ENCODE data around the gene CLASP2.
"Not testable (repeated sequence)": the region's sequence is repeated elsewhere in the genome, so short reads cannot be mapped to it uniquely, and the experiment has no call there.

Gene CLASP2

DNA sequence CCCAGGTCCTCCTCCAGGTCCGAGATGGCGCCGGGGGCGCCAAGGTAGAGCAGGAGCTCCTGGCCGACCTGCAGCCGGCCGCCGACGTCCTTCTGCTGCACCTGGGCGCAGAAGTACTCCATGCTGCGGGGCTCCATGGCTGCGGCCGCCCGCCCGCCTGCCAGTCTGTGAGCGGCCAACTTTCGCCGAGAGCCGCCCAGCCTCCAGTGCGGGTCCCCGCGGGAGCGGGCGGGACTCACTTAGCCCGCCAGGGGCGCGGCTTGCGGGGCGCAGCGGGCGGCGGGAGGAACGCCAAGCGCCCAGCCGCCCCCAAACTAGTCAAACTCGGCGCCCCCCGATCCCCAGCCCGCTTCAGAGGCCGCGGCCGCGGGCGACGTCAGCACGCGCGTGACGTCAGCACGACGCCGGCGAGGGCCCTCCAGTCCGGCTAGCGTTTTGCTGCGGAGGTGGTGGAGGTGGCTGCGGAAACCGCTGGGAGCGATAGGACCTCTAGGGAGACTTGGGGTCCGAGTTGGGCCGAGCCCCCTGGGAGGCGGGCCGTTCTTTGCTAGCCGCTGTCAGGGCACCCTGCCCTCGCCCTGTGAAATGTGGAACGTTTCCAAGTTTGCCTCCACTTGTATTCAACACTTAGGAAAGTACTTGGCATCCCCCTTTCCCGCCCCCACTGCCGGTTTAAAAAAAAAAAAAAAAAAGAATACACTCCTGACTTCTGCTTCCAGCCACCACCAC is at the start of gene CLASP2:
TSS of gene CLASP2 (minus strand) at position 389 of the 729 bp plus-strand sequence. CDS start at position 137, 252 bp downstream.
- DNase-seq, result peak; percentile 93

DNA sequence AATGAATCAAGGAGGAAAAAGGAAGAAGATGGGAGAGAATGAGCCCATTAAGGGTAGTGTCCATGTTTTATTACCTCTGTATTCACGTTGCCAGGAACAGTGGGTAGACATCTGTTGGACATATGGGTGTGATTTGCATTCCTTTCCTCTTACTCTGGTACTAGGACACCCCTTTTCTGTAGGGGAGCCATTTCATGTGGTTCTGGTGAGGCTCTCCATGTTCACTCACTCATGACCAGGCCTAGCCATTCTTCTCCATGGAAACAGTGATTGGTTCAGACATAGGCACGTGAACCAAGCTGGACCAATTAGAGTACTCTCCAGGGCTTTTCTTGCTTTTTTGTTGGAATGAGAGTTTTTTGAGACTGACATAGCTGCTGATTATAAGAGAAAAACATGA is 40.8 kb upstream of the CLASP2 start:
- no peak for DNase-seq

DNA sequence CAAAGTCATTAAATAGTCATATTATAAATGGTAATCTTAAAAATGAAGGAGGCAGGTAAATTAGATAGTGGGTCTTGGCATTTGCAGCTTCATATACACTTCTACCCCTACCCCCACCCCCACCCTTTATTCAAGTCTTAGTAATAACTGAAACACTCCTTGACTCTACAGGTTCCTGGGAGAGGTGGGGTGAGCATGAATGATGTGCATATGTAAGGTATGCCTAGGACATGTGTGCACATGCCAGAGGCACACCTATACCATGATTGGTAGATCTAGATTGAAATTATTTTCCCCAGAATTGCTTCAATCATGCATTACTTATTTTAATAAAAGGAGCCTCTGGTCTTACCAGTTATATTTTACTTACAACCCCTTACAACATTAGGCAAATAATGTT is 40.2 kb upstream of the CLASP2 start:
- no peak for DNase-seq

DNA sequence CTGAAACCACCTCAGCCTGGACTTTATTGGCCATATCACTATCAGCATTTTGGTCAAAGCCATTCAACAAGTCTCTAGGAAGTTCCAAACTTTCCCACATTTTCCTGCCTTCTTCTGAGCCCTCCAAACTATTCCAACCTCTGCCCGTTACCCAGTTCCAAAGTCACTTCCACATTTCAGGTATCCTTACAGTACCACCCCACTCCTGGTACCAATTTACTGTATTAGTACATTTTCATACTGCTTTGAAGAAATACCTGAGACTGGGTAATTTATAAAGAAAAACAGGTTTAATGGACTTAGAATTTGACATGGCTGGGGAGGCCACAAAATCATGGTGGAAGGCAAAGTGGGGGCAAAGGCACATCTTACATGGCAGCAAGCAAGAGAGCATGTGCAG is 36.3 kb upstream of the CLASP2 start:
- DNase-seq, result not testable (repeated sequence)

DNA sequence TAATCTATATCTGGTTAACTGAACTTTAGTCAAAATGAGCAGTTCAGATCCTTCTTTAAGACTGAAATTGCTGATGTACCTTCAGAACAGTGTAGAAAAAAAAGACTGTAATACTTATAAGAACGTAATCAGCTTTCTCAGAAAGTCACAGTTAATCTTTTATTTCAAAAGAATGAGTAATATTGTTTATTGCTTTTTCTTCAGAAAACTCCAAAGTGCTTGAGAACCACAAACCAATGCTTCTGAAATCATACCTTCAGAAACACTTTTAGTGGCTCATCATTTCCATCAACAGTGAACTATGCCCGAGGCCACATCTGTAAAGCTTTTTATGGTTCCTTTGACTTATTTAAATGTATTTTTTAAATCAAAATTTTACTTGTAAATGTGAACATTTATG is 33.3 kb upstream of the CLASP2 start:
- no peak for DNase-seq

DNA sequence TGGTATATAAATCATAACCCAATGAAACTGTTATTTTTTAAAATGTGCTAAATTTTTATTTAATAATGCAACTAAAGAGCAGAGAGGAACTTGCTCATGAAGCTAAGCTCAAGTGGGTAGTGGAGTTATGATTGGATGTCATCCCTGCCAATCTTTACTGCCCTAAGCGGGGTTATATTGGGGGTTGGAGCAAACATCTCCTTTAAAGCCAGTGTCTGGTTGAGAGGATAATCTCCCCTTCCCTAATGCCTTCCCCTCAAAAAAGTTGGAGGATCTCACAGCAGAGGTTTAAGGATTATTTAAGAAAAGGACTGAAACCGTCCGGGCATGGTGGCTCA is 32.1 kb upstream of the CLASP2 start:
- DNase-seq, result no peak

DNA sequence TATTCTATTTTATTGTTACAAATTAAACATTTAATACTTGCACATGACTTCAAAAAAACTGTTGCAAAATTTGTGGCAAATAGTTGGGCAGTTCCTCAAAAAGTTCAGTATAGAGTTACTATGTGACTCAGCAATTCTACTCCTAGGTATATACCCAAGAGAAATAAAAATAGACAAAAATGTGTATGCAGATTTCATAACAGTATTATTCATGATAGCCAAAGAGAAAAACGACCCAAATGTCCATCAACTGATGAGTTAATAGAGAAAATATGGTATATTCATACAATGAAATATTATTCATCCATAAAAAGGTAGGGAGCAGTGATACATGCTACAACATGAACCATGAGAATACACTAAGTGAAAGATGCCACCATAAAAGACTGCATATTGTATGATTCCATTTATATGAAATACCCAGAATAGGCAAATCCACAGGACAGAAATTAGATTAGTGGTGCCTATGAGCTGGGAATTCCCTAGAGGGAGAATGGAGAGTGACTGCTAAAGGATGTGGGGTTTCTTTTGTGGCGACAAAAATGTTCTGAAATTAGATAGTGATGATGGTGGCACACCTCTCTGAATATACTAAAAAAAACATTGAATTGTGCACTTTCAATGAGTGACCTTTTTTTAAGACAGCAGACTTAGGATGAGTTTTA is 31.6 kb upstream of the CLASP2 start:
- peak; percentile 52 for DNase-seq

DNA sequence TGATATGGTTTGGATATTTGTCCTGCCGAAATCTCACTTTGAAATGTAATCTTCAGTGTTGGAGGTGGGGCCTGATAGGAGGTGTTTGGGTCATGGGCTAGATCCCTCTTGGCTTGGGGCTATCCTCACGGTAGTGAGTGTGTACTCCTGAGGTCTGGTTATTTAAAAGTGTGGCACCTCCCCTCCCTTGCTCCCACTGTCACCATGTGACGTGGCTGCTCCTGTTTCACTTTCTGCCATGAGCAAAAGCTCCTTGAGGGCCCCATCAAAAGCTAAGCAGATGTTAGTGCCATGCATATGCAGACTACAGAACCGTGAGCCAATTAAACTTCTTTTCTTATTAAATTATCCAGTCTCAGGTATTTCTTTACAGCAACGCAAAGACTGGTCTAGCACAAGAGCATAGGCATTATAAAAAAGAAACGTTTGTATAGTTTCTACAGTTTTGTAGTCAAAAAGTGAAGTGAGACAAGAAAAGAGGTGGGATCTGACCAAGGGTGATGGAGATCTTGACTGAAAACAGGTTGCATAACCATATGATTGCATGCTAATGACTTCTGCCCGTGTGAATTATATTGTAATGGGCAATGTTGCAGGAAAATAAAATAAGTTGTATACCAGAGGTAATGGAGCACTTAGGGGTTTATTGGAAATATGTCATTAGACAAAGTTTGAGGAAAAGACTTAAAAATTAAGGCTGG is 28.5 kb upstream of the CLASP2 start:
- peak; percentile 45 for DNase-seq

DNA sequence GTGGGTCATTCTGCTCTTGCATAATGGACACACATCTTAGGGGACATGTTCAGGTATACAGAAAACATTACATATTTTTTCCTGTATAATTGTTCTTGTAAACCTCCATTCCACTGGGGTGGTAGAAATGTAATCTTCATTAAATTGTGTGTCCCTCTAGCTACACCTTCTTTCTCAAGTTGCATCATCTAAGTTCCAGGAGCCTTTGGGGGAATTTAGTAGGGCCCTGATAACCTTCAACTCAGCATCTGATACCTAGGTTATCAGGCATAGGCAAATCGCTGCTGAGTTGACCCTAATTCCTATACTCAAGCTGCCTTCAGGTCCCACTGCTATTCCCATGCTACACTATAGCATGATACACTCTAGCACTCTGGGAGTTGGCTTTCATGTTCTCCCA is 19.1 kb upstream of the CLASP2 start:
- no peak for DNase-seq

DNA sequence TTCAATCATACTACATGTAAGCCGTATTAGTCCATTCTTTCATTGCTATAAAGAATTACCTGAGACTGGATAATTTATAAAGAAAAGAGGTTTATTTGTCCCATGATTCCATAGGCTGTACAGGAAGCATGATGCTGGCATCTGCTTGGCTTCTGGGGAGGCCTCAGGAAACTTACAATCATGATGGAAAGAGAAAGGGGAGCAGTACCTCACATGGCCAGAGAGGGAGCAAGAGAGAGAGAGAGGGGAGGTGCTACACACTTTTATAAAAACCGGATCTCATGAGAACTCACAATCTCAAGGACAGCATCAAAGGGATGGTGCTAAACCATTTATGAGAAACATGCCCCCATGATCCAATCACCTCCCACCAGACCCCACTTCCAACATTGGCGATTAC is 14.3 kb upstream of the CLASP2 start:
- no peak for DNase-seq

DNA sequence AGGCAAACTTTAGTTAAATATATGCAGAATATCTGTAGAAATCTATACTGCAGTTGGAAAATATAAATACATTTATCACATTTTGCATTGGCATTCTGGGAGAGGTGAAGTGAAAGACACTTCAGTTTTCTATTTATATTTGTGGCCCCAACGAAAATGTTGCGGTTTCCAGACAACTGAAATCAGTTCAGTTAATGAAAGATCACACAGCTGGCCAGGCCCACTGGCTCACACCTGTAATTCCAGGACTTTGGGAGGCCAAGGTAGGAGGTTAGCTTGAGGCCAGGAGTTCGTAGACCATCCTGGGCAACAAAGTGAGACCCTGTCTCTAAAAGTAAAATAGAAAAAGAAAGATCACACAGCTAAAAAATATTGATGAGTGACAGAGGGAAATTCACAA is 11.9 kb upstream of the CLASP2 start:
- no peak for DNase-seq

DNA sequence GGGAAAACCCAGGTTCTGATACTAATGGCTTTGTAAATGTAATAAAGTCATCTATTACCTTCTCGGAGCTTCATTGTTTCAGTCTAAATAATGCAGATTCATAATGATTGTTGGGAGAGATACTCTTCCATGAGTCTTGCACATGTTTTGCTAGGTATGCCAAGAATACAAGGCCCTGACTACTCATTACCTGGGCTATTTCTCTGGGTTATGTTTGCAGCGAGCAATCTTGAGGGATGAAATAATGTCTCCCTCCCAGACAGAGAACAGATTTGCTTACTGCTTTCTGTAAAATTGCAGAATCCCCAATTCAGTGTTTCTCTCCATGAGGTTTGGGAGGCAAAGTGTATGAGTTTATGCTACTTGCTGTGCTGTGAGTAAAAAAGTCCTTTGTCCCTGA is 6.2 kb upstream of the CLASP2 start:
- no peak for DNase-seq

DNA sequence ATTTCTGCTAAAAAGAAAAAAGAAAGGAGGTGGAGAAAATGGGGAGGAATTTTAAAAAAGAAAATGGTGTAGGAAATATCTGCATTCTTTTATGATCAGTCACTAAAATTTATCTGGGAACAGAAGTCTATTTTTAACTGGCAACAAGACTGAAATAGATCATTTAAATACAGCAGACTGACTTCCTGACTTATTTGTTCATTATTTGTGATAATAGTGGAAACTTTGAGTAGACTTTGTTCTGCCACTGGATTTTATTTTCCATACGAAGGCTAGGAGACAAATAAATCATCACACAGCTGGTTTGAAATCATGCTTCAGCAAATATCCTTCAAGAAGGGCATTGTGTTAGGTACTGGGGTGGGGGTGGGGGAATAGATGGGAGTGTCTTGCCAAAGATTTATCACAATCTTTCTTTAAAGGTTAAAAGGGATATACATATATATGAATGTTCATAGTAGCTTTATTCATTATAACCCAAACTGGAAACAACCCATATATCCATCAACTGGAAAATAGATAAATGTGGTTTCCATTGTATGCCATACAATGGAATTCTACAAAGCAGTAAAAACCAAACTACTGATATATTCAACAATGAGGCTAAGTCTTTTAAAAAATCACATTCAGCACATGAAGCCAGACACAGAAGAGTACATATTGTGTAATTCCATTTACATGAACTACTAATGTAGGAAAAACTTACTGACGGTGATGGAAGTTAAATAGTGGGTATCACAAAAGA is 4.7 kb upstream of the CLASP2 start:
- no peak for DNase-seq

DNA sequence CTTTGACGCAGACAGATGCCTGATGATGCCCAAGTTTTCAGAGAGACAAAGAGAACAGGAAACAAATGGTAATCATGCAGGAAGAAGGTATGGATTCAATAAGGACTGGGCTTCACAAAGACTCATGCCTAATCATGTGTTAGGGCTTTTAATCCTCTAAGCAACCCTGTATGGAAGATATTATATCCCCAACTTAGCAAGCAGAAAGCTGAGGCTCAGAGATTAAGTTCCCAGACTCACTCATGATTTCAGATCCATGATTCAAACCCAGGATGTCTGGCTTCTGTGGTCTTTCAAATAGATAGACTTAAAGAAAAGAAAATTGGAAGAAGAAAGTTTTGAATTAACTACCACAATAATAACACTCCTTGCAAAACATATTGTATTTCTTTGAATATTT is 4.1 kb upstream of the CLASP2 start:
- no peak for DNase-seq

DNA sequence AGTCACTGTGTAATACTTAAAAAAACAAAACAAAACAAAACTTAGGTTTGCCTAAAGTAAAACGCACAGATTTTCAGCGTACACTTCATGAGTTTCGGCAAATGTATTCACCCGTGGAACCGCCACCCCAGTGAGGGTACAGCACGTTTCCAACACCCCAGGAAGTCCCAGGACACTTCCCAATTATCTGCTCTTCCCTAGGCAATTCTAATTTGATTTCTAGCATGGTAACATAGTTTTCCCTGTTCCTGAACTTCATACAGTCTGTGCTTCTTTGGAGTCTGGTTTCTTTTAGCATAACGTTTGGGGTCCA is 497 bp upstream of the CLASP2 start:
- DNase-seq, result no peak

DNA sequence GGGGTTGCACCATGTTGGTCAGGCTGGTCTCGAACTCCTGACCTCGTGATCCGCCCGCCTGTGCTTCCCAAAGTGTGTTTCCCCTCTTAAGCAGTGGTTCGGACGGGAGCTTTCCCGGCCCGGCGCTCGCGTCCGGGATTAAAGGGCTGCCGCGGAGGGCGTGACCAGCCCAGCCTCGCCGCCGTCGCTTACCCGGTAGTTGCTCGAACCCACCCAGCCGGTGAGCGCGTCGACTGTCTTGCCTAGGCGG is 513 bp downstream of the CLASP2 start:
- peak; percentile 78 for DNase-seq

DNA sequence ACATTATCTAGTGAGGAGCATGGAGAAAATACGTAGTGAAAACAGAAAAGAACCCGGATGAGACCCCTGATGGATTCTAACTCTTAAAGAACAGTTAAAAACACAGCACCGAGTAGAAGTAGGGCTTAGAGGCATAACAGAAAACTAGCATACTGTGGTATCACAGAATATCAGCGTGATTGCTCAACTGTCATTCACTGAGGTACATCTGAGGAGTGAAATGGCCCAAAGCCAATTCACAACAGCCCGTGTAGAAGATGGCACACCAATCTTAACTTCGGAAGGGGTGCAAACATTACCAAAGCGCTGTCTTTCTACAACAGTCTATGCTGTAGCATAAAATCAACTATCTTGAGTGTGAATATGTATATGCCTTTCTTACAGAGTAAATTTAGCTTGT is 1.8 kb downstream of the CLASP2 start:
- DNase-seq, result no peak

DNA sequence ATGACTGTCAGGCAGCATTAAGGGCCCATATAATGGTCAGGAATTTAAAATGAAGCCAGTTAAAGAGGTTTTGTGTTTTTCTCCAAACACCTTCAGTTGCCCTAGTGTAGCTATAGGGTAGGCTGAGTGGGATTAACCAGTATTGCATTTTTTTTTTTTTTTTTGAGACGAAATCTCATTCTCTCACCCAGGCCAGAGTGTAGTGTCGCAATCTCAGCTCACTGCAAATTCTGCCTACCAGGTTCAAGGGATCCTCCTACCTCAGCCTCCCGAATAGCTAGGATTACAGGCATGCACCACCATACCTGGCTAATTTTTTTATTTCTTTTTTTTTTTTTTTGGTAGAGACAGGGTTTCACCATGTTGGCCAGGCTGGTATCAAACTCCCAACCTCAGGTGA is 7.0 kb downstream of the CLASP2 start:
- DNase-seq, result no peak

DNA sequence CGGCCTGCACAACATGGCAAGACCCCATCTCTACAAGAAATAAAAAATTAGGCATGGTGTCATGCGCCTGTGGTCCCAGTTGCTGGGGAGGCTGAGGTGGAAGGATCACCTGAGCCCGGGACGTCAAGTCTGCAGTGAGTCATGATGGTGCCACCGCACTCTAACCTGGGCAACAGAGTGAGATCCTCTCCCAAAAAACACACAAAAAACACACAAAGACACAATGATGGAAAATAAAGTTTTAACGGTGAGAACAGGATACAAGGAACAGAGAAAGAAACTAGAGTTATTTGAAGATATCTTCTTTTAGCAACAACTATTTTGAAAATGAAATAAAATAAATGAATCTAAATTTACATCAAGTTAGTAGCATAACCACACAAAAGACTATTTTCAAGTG is 12.0 kb downstream of the CLASP2 start:
- no peak for DNase-seq

DNA sequence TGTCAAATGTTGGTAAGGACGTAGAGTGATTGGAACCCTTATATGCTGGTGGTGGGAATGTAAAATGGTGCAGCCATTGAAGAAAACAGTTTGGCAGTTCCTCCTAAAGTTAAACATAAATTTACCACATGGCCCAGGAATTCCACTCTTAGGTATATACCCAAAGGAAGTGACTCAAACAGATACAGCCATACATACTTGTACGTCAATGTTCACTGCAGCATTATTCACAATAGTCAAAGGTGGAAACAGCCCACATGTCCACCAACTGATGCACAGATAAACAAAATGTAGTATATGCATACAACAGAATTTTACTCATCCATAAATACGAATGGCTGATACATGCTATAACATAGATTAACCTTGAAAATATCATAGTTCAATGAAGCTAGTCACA is 13.2 kb downstream of the CLASP2 start:
- DNase-seq, result no peak

DNA sequence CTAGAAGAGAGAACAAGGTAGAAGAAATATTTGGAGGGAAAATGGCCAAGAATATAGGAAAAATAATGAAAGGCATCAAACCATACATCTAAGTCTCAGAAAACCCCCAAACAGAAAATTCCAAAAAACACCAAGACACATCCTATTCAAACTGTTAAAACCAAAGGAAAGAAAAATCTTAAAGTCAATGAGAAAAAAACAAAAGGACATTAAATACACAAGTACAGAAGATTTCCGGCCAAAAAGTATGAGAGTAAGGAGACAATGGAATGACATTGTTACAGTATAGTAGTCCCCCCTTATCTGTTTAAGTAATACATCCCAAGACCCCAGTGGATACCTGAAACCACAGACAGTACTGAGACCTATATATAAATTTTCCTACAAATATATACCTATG is 18.8 kb downstream of the CLASP2 start:
- DNase-seq, result no peak

DNA sequence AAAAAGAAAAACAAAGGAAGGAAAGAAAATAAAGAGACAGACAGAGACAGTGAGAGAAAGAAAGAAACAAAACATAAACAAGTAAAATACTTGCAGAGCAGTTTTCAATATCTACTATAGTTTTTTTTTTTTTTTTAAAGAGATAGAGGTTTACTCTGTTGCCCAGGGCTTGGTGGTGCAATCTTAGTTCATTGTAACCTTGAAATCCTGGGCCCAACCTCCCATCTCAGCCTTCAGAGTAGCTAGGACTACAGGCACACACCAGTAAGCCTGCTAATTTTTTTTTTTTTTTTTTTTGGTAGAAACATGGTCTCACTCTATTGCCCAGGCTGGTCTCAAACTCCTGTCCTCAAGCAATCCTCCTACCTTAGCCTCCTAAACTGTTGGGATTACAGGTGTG is 23.1 kb downstream of the CLASP2 start:
- DNase-seq, result no peak

DNA sequence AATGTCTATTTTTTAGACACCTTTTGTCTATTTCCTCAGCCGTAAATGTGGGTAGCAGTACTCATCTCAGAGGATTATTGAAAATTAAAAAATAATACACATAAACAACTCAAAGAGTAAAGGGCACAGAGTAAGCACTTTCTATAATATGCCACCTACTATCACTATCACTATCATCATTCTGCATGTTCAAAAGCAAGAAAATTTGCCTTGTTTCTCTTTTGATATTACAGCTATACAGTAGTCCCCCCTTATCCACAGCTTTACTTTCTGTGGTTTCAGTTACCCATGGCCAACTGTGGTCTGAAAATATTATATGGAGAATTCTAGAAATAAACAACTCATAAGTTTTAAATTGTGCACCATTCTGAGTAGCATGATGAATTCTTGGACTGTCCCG is 27.7 kb downstream of the CLASP2 start:
- no peak for DNase-seq

DNA sequence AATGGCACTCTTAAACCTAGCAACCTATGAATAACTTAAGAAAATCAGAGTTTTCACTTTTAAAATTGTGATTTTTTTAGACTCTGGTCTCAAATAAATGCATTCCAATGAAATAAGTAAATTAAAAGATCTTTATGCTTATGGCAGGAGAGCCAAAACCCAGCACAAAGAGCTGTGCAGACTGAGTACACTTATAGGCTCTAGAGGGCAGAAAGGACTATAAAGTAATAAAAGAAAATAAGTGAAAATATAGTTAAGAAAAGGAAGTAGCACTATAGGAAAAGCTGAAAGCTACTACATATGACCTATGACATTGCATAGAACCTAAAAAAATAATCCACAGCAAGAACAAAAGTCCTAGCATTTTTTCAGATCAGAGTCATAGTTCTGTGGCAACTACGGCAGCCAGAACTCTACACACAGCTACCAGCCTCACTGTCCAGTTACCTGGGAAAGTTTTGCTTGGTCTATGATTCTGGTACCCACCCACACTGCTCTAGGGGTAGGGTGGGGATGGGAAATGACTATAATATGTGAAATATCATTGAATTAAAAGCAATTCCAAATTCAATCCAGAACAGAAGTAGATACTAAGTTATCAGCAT is 30.5 kb downstream of the CLASP2 start:
- DNase-seq, result no peak

Data from suppressor macrophage treated with lipopolysaccharide for 4 hours (primary cell).